ENCODE measurements around the gene GANC.

- TF ChIP-seq HDAC2 (IDR thresholded peaks at IDR 0.05) (no peak), CTCF (IDR thresholded peaks at IDR 0.05) (no peak), MYC (IDR thresholded peaks at IDR 0.05; ENCODE audit: borderline replicate concordance, low read length) (no peak), MAX (IDR thresholded peaks at IDR 0.05) (no peak), SREBF2 (IDR thresholded peaks at IDR 0.05) (no peak), CHD2 (IDR thresholded peaks at IDR 0.05; ENCODE audit: low read length, partially characterized antibody) (no peak)
Measured at GRCh38 chr15:42371096-42371495, 98.1 kb downstream of the GANC start.

All from A549 (cell line).